ENCODE measurements around the gene KAZN. TPM values are rescaled to one million over a fixed set of nuclear protein-coding genes. Genes with fewer than 3 reads are reported as not detected.
A peak's percentile ranks its signal among the peaks of the same experiment; 100 is the strongest.

Gene KAZN
- total RNA-seq, 1 donor, result 3.9 TPM

DNA sequence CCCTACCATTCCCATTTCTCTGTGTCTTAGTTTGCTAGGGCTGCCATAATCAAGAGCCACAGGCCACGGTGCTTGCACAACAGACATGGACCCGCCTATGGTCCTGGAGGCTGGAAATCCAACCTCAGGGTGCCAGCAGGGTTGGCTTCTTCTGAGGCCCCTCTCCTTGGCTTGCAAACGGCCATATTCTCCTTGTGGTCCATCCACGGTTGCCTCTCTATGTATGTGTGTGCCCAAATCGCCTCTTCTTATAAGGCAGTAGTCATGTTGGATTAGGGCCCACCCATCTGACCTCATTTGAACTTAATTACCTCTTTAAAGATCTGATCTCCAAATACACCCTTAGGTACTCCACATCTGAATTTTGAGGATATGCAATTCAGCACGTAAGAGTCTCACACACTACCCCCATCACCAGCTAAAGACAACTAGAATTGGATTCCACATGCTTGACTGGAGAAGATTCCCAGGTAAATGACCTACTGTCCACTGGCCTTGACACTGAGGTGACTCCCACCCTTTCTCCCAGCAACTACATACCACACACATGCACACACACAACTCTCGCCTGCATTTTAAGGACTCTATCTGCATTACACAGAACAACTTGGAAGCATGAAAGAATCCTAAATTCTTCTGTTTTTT is 526.7 kb downstream of the KAZN start:
- TF ChIP-seq, protein P1, sequence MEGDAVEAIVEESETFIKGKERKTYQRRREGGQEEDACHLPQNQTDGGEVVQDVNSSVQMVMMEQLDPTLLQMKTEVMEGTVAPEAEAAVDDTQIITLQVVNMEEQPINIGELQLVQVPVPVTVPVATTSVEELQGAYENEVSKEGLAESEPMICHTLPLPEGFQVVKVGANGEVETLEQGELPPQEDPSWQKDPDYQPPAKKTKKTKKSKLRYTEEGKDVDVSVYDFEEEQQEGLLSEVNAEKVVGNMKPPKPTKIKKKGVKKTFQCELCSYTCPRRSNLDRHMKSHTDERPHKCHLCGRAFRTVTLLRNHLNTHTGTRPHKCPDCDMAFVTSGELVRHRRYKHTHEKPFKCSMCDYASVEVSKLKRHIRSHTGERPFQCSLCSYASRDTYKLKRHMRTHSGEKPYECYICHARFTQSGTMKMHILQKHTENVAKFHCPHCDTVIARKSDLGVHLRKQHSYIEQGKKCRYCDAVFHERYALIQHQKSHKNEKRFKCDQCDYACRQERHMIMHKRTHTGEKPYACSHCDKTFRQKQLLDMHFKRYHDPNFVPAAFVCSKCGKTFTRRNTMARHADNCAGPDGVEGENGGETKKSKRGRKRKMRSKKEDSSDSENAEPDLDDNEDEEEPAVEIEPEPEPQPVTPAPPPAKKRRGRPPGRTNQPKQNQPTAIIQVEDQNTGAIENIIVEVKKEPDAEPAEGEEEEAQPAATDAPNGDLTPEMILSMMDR (IDR thresholded peaks at IDR 0.05; ENCODE audit: insufficient read depth, low read length), result no peak
- no peak overlapping the region for H3K4me3 ChIP-seq (ENCODE audit: low read depth, low read length)
- DNase-seq (ENCODE audit: low read depth), result no peak

DNA sequence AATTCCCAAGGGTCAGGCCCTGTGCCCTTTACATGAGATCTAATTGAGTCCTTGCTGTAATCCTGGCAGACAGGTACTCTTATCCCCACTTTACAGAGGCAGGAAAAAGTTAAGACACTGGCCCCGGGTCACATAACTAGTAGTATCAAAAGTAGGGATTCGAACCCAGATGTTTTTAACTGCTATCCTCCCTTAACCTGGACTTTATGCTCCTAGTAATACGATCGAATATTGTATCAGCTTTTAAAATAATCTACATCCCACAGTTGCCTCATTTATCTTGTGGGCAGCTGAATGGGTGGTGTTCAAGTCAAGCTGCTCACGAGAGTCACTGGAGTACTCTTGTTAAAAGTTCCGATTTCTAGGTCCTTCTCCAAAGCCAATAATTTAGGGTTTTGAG is 529.6 kb downstream of the KAZN start:
- TF ChIP-seq, protein P1 (IDR thresholded peaks at IDR 0.05; ENCODE audit: insufficient read depth, low read length), result no peak
- DNase-seq (ENCODE audit: low read depth), result no peak
- no peak overlapping the region for H3K4me3 ChIP-seq (ENCODE audit: low read depth, low read length)

DNA sequence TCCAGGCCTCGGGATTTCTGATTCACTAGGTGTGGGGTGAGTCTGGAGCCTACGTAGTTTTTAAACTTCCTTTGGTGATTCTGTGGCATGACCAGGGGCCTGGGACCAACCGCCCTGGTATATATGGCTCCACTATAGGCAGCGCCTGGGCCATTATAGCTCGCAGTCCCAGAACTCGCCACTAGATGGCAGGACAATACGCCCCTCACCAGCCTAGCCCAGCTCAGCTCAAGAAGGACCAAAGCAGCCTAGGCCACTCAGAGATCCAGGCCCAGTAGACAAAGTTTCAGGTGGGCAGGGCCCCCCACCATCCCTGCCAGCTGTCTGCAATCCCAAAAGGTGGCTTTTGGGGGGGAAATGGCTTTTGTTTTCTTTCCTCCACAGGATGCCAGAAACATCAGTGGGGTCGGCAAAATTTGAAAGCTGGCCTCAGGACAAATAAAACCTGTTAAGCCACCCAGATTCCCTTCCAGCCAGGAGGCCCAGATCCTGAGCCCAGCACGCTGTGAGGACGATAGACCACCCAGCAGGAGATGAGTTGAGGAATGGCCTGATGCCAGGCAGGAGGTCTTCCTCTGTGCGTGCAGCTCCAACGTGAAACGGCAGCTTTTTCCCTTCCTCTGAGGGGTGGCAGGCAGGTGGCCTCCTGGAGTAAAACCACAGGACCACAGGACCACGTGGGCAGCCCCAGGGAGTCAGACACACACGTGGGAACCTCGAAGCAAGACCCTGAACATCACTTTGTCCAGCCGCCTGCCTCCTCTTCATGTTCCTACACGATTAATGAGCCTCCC is 530.2 kb downstream of the KAZN start:
- peak; percentile 66 for DNase-seq (ENCODE audit: low read depth)
- H3K4me3 ChIP-seq (ENCODE audit: low read depth, low read length), result no peak overlapping the region
- TF ChIP-seq, protein P1 (IDR thresholded peaks at IDR 0.05; ENCODE audit: insufficient read depth, low read length), result peak; percentile 89

DNA sequence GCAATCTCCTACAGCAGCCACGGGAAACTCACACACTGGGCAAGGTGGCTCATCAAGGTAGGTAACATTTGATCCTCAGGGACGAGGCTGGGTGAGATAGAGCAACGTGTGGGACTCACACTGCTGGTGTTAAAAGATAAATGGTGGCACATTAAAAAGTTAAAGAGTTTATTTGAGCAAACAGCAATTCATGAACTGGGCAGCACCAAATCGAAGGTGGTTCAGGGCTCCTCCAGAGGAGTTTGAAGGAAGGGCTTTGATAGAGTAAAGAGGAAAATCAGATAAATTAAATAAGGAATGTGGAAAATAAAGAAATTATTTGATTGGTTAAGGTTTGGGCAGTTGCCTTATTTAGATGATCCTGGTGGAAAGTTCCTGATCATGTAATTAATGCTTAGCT is 531.5 kb downstream of the KAZN start:
- no peak for DNase-seq (ENCODE audit: low read depth)
- TF ChIP-seq, protein P1 (IDR thresholded peaks at IDR 0.05; ENCODE audit: insufficient read depth, low read length), result no peak
- H3K4me3 ChIP-seq (ENCODE audit: low read depth, low read length), result no peak overlapping the region

DNA sequence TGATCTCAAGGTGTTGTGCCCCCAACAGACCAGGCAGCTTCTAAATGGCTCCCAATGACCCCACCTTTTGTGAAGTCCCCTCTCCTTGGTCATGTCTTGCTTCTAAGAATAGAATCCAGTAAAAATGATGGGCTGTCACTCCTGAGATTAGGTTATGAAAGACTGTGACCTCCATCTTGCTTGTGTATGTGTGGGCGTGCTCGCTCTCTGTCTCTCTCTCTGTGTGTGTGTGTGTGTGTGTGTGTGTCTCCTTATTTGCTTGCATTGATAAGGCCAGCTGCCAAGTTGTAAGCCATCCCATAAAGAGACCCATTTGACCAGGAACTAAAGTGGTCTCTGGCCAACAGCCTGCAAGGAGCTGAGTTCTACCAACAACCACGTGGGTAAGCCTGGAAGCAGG is 532.1 kb downstream of the KAZN start:
- DNase-seq (ENCODE audit: low read depth), result no peak
- TF ChIP-seq, protein P1 (IDR thresholded peaks at IDR 0.05; ENCODE audit: insufficient read depth, low read length), result no peak
- H3K4me3 ChIP-seq (ENCODE audit: low read depth, low read length), result no peak overlapping the region

DNA sequence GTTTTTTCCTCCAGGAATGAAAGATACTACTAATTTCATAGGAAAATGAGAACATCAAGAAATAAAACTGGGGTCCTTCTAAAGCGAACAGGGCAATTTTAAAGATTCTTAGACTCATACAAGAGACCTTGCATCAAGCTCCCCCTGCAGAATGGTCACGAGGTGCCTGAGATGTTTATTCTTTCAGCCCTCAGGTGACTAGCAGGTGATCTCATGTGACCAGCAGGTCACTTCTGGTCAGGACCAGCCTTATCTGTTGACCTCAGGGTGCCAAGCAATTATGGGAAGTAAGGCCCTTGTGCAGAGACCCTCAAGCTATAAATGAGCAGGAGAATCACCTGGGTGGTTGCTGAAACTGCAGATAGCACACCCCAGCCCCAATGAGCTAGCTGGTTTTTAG is 534.5 kb downstream of the KAZN start:
- no peak overlapping the region for H3K4me3 ChIP-seq (ENCODE audit: low read depth, low read length)
- TF ChIP-seq, protein P1 (IDR thresholded peaks at IDR 0.05; ENCODE audit: insufficient read depth, low read length), result no peak
- DNase-seq (ENCODE audit: low read depth), result no peak

All from fibroblast of the aortic adventitia (primary cell).